Measurements from ENCODE around the gene CCDC187. TPM values are rescaled to one million over a fixed set of nuclear protein-coding genes. Genes with fewer than 3 reads are reported as not detected.
"Not testable (repeated sequence)": the region's sequence is repeated elsewhere in the genome, so short reads cannot be mapped to it uniquely, and the experiment has no call there.

CCDC187 gene
- total RNA-seq, 2 donors from 2014 or later = not detected

DNA sequence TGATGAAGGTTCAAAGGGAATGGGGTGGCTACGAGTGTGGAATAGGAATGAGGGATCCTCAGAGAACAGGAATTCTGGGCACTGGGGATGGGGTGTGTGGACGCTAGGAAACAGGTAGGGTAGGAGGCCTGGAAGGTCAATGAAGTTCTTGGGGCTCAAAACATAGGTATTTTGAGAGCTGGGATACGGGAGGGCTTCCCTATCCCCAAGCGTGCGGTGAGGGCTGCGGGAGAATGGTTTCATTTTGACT is 59.0 kb downstream of the CCDC187 start:
- Mint-ChIP-seq H3K4me3 (peak overlapping the region; percentile 92 to 98), H3K27ac (peak overlapping the region; percentile 70), H3K9me3 (no peaks in the 10 kb centered on the region), H3K4me1 (ENCODE audit: low read depth) (peaks cover 42% of the 10 kb centered on the region), H3K36me3 (ENCODE audit: insufficient read depth in 2 of 2) (peaks cover 3 to 9% of the 10 kb centered on the region in 2 donors), H3K27me3 (ENCODE audit: low read depth) (no peaks in the 10 kb centered on the region)
- no peak for DNase-seq
- no peak for ATAC-seq (replicated peaks in 1 of 2)

- Mint-ChIP-seq H3K4me3 (peak overlapping the region; percentile 92 to 98), H3K36me3 (ENCODE audit: insufficient read depth in 2 of 2) (peaks cover 3 to 9% of the 10 kb centered on the region in 2 donors), H3K9me3 (no peaks in the 10 kb centered on the region), H3K27me3 (ENCODE audit: low read depth) (no peaks in the 10 kb centered on the region), H3K27ac (peak overlapping the region; percentile 70), H3K4me1 (ENCODE audit: low read depth) (peaks cover 44% of the 10 kb centered on the region)
- ATAC-seq (replicated peaks in 1 of 2) = peak; percentile 83 to 84
- peak; percentile 78 to 86 for DNase-seq
These were observed 59.5 kb downstream of the CCDC187 start for GRCh38 chr9:136244122-136244968.

GRCh38 chr9:136243631-136244030 is 60.3 kb downstream of the CCDC187 start:
- Mint-ChIP-seq H3K4me1 (ENCODE audit: low read depth) (peaks cover 49% of the 10 kb centered on the region), H3K9me3 (no peaks in the 10 kb centered on the region), H3K27ac (peak overlapping the region; percentile 70), H3K4me3 (peak overlapping the region; percentile 92 to 98), H3K27me3 (ENCODE audit: low read depth) (no peaks in the 10 kb centered on the region), H3K36me3 (ENCODE audit: insufficient read depth in 2 of 2) (peaks cover 3 to 9% of the 10 kb centered on the region in 2 donors)
- DNase-seq (peak in 1 of 2 donors; percentile 13), ATAC-seq (replicated peaks in 1 of 2) (peak in 1 of 2 donors; percentile 25)

DNA sequence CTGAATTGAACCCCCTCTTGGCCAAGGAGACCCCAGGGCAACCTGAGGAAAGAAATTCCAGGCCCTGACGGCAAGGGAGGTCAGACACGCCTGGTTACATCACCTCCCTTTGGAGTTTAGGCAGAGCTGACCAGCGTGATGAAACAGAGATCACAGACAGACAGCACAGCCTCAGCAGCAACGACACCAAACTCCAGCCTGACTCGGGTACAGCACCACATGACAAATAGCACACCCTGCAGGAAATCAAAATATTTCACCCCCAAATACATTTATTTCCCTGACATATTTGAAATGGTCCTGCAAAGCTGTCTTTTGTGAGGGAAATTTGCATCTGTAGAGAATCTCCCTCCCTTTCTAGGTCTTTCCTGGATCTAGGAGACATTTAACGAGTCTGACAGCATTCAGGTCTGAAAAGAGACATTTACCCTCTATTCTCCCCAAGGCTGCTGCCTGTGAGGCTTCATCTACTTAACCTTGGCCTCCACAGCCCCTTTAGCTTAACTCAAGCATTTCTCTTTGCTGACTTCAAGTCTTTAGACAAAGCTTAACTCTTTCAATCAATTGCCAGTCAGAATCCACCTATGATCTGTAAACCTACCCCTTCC is 60.9 kb downstream of the CCDC187 start:
- peaks cover 49% of the 10 kb centered on the region for H3K4me1 Mint-ChIP-seq (ENCODE audit: low read depth)
- DNase-seq = no peak
- peak overlapping the region; percentile 70 for H3K27ac Mint-ChIP-seq
- peak overlapping the region; percentile 92 to 98 for H3K4me3 Mint-ChIP-seq
- no peak for ATAC-seq (replicated peaks in 1 of 2)
- no peaks in the 10 kb centered on the region for H3K27me3 Mint-ChIP-seq (ENCODE audit: low read depth)
- H3K36me3 Mint-ChIP-seq (ENCODE audit: insufficient read depth in 2 of 2) = peaks cover 3 to 11% of the 10 kb centered on the region in 2 donors
- H3K9me3 Mint-ChIP-seq = no peaks in the 10 kb centered on the region

DNA sequence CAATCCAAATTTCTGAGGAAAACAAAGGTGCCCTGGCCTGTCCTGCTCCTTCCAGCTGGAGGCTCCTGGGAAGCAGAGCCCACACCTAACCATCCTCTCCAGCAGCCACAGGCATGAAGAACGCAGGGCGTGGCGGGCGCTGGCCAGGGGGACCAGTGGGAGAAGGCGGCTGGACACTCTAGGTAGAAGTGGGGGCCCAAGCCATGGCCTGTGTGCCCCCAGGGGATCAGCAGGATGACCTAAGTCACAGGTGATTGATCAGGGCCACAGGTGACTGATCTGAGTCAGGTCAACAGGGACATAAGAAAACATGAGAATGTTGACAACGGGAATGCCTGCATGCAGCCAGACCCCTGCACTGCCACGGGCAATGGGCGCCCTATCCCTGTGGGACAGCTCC is 61.6 kb downstream of the CCDC187 start:
- Mint-ChIP-seq H3K36me3 (ENCODE audit: insufficient read depth in 2 of 2) (peaks cover 3 to 11% of the 10 kb centered on the region in 2 donors), H3K27me3 (ENCODE audit: low read depth) (no peaks in the 10 kb centered on the region), H3K4me1 (ENCODE audit: low read depth) (peaks cover 49% of the 10 kb centered on the region), H3K4me3 (no peak overlapping the region), H3K27ac (no peak overlapping the region), H3K9me3 (no peaks in the 10 kb centered on the region)
- ATAC-seq (replicated peaks in 1 of 2) = no peak
- no peak for DNase-seq

GRCh38 chr9:136241542-136241941 is 62.4 kb downstream of the CCDC187 start:
- Mint-ChIP-seq H3K4me3 (no peak overlapping the region), H3K27me3 (ENCODE audit: low read depth) (no peaks in the 10 kb centered on the region), H3K9me3 (no peaks in the 10 kb centered on the region), H3K27ac (no peak overlapping the region), H3K4me1 (ENCODE audit: low read depth) (peaks cover 49% of the 10 kb centered on the region), H3K36me3 (ENCODE audit: insufficient read depth in 2 of 2) (peaks cover 3 to 11% of the 10 kb centered on the region in 2 donors)
- DNase-seq = no peak
- no peak for ATAC-seq (replicated peaks in 1 of 2)

- DNase-seq (no peak), ATAC-seq (replicated peaks in 1 of 2) (no peak)
- Mint-ChIP-seq H3K36me3 (ENCODE audit: insufficient read depth in 2 of 2) (peaks cover 3 to 11% of the 10 kb centered on the region in 2 donors), H3K9me3 (no peaks in the 10 kb centered on the region), H3K27ac (no peak overlapping the region), H3K4me1 (ENCODE audit: low read depth) (peaks cover 44% of the 10 kb centered on the region), H3K27me3 (ENCODE audit: low read depth) (no peaks in the 10 kb centered on the region), H3K4me3 (no peak overlapping the region)
These were observed 63.0 kb downstream of the CCDC187 start for GRCh38 chr9:136240941-136241340.

- DNase-seq (no peak), ATAC-seq (replicated peaks in 1 of 2) (no peak)
- Mint-ChIP-seq H3K4me3 (no peak overlapping the region), H3K27ac (no peak overlapping the region), H3K36me3 (ENCODE audit: insufficient read depth in 2 of 2) (peaks cover 3 to 9% of the 10 kb centered on the region in 2 donors), H3K4me1 (ENCODE audit: low read depth) (peaks cover 42% of the 10 kb centered on the region), H3K27me3 (ENCODE audit: low read depth) (no peaks in the 10 kb centered on the region), H3K9me3 (no peaks in the 10 kb centered on the region)
These were observed 63.9 kb downstream of the CCDC187 start for GRCh38 chr9:136239983-136240330.

- peaks cover 36% of the 10 kb centered on the region for H3K4me1 Mint-ChIP-seq (ENCODE audit: low read depth)
- H3K27me3 Mint-ChIP-seq (ENCODE audit: low read depth) = no peaks in the 10 kb centered on the region
- no peak overlapping the region for H3K4me3 Mint-ChIP-seq
- peaks cover 0 to 5% of the 10 kb centered on the region in 2 donors for H3K36me3 Mint-ChIP-seq (ENCODE audit: insufficient read depth in 2 of 2)
- H3K27ac Mint-ChIP-seq = peak overlapping the region; percentile 34
- no peaks in the 10 kb centered on the region for H3K9me3 Mint-ChIP-seq
- no peak for DNase-seq
- ATAC-seq (replicated peaks in 1 of 2) = no peak
These were observed 64.5 kb downstream of the CCDC187 start for GRCh38 chr9:136239135-136239982.

- no peak for DNase-seq
- Mint-ChIP-seq H3K36me3 (ENCODE audit: insufficient read depth in 2 of 2) (peaks cover 0 to 5% of the 10 kb centered on the region in 2 donors), H3K27ac (no peak overlapping the region), H3K9me3 (no peaks in the 10 kb centered on the region), H3K4me3 (no peak overlapping the region), H3K27me3 (ENCODE audit: low read depth) (no peaks in the 10 kb centered on the region), H3K4me1 (ENCODE audit: low read depth) (peaks cover 33% of the 10 kb centered on the region)
- no peak for ATAC-seq (replicated peaks in 1 of 2)
These were observed 65.6 kb downstream of the CCDC187 start for GRCh38 chr9:136238342-136238732.

DNA sequence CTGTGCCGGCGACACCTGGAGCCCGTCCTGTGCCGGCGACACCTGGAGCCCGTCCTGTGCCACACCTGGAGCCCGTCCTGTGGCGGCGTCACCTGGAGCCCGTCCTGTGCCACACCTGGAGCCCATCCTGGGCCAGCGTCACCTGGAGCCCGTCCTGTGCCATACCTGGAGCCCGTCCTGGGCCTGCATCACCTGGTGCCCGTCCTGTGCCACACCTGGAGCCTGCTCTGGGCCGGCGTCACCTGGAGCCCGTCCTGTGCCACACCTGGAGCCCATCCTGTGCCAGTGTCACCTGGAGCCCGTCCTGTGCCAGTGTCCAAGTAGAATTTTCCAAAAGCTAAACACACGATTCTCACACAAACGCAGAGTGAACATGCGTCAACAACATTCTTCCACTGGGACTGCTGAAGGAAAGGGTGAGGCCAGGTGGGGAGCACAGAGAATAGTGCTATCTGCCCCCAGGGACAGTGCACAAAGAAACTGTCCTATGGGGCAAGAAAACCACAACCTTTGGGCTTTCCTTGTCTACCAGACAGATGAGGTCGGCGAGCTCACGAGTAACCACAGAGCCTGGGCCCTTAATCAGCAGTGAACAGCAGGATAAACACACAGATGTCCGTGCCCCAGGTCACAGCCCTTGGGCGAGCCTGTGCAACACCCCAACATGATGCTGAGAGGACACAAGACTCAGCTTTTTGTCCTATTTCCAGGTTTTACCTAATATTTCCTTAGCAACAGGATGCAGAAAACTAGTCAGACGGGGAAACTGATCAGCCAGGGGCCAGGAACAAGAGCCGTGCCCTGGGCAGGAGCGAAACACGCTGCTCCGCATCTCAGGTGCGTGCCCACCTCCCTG is 66.2 kb downstream of the CCDC187 start:
- H3K9me3 Mint-ChIP-seq = no peaks in the 10 kb centered on the region
- H3K27me3 Mint-ChIP-seq (ENCODE audit: low read depth) = no peaks in the 10 kb centered on the region
- H3K36me3 Mint-ChIP-seq (ENCODE audit: insufficient read depth in 2 of 2) = peaks cover 0 to 5% of the 10 kb centered on the region in 2 donors
- no peak for ATAC-seq (replicated peaks in 1 of 2)
- no peak overlapping the region for H3K27ac Mint-ChIP-seq
- peaks cover 33% of the 10 kb centered on the region for H3K4me1 Mint-ChIP-seq (ENCODE audit: low read depth)
- no peak overlapping the region for H3K4me3 Mint-ChIP-seq
- DNase-seq = no peak

GRCh38 chr9:136236471-136237410 is 67.2 kb downstream of the CCDC187 start:
- H3K27me3 Mint-ChIP-seq (ENCODE audit: low read depth); H3K4me3 Mint-ChIP-seq; H3K9me3 Mint-ChIP-seq; H3K36me3 Mint-ChIP-seq (ENCODE audit: insufficient read depth in 2 of 2); DNase-seq; H3K27ac Mint-ChIP-seq; ATAC-seq (replicated peaks in 1 of 2): not testable (repeated sequence)
- peaks cover 37% of the 10 kb centered on the region for H3K4me1 Mint-ChIP-seq (ENCODE audit: low read depth)
